Measurements from ENCODE around the gene ZNF337. TPM values are rescaled to one million over a fixed set of nuclear protein-coding genes. Genes with fewer than 3 reads are reported as not detected.

Gene ZNF337
- total RNA-seq (10 to 100 TPM; 18.7 to 39.8 (median 21.2) TPM), polyA plus RNA-seq (10 to 100 TPM in 1 of 2 donors, 1 to 10 TPM in 1; 9.2 to 22.1 TPM), total RNA-seq (49.5 reads per million, percentile 71 among the genes with 10 or more reads in this experiment)

- peaks cover 19 to 58% (median 57%) of the 10 kb centered on the region in 7 donors for H3K4me1 Mint-ChIP-seq
Observed at GRCh38 chr20:25696371-25697131, at the start of gene ZNF337. TSS of gene ZNF337 (minus strand) at chr20:25696853. CDS start at chr20:25686417, 10,436 bp downstream.

GRCh38 chr20:25745738-25746137 is 49.1 kb upstream of the ZNF337 start:
- DNase-seq, result no peak
- Mint-ChIP-seq H3K4me3 (no peak overlapping the region), H3K36me3 (peaks cover 0 to 5% (median 0%) of the 10 kb centered on the region in 5 donors), H3K27me3 (no peaks in the 10 kb centered on the region), H3K27ac (no peak overlapping the region), H3K4me1 (peaks cover 0 to 7% (median 3%) of the 10 kb centered on the region in 7 donors), H3K9me3 (no peaks in the 10 kb centered on the region)
- Histone ChIP-seq H3K4me3 (ENCODE audit: low read length) (no peak overlapping the region), H3K36me3 (ENCODE audit: control insufficient read depth in 2 of 3, insufficient read depth in 3 of 3, low read length in 3 of 3) (no peaks in the 10 kb centered on the region), H3K27ac (ENCODE audit: low read depth, low read length) (no peak overlapping the region), H3K9me3 (ENCODE audit: control insufficient read depth in 2 of 3, low read length in 3 of 3) (no peaks in the 10 kb centered on the region), H3K4me1 (ENCODE audit: control insufficient read depth in 2 of 2, insufficient read depth in 2 of 2, low read length in 2 of 2) (no peaks in the 10 kb centered on the region), H3K27me3 (ENCODE audit: control insufficient read depth in 2 of 2, insufficient read depth in 2 of 2, low read length in 2 of 2) (no peaks in the 10 kb centered on the region)
- intact Hi-C loops (cut with micrococcal nuclease), result no loop called here
- no peak for ATAC-seq
- ChIA-PET POLR2A (interaction anchor here (0.7 kb wide), 1 partner anchor 103 kb away, joined by 4 read pairs; no protein-coding TSS in a partner anchor), CTCF (no interaction called here)

More at GRCh38 chr20:25696371-25697131, at the start of gene ZNF337:
- H3K9me3 Mint-ChIP-seq, result peaks cover 0 to 22% (median 13%) of the 10 kb centered on the region in 11 donors
- intact Hi-C loops (cut with micrococcal nuclease), result loop anchor here (1.0 to 5.0 kb wide), 15 partner anchors 10 to 1669 kb away; partner anchors contain the start of genes ABHD12 (in 2 of the 2), NANP (in 2 of the 2), PYGB (in 2 of the 2) and ACSS1 (in 1 of the 2)
- peaks cover 0 to 6% (median 0%) of the 10 kb centered on the region in 3 experiments for H3K36me3 ChIP-seq (ENCODE audit: control insufficient read depth in 2 of 3, insufficient read depth in 3 of 3, low read length in 3 of 3)
- H3K27ac ChIP-seq (ENCODE audit: low read depth, low read length), result peak within 1 kb of the TSS; percentile 85
- H3K36me3 Mint-ChIP-seq, result peaks cover 5 to 29% (median 14%) of the 10 kb centered on the region in 5 donors
- DNase-seq, result peak; percentile 84 to 94 (median 89)
- H3K4me3 ChIP-seq (ENCODE audit: low read length), result peak within 1 kb of the TSS; percentile 85
- H3K27ac Mint-ChIP-seq, result peak within 1 kb of the TSS; percentile 84 to 96 (median 93)
- ChIA-PET POLR2A (interaction anchor here (1.2 to 1.3 kb wide), 2 partner anchors 11 to 22 kb away, joined by 3 read pairs; no protein-coding TSS in a partner anchor), CTCF (no interaction called here)
- H3K27me3 ChIP-seq (ENCODE audit: control insufficient read depth in 2 of 2, insufficient read depth in 2 of 2, low read length in 2 of 2), result no peaks in the 10 kb centered on the region
- H3K4me3 Mint-ChIP-seq, result peak within 1 kb of the TSS; percentile 94 to 97 (median 96)
- peaks cover 5 to 9% of the 10 kb centered on the region in 2 donors for H3K4me1 ChIP-seq (ENCODE audit: control insufficient read depth in 2 of 2, insufficient read depth in 2 of 2, low read length in 2 of 2)
- ATAC-seq, result peak; percentile 100
- peaks cover 0 to 5% (median 0%) of the 10 kb centered on the region in 5 donors for H3K27me3 Mint-ChIP-seq
- no peaks in the 10 kb centered on the region for H3K9me3 ChIP-seq (ENCODE audit: control insufficient read depth in 2 of 3, low read length in 3 of 3)

- ATAC-seq, result no peak
- Histone ChIP-seq H3K27ac (ENCODE audit: low read depth, low read length) (no peak overlapping the region), H3K4me3 (ENCODE audit: low read length) (no peak overlapping the region), H3K36me3 (ENCODE audit: control insufficient read depth in 2 of 3, insufficient read depth in 3 of 3, low read length in 3 of 3) (no peaks in the 10 kb centered on the region), H3K27me3 (ENCODE audit: control insufficient read depth in 2 of 2, insufficient read depth in 2 of 2, low read length in 2 of 2) (no peaks in the 10 kb centered on the region), H3K4me1 (ENCODE audit: control insufficient read depth in 2 of 2, insufficient read depth in 2 of 2, low read length in 2 of 2) (peaks cover 2 to 4% of the 10 kb centered on the region in 2 donors), H3K9me3 (ENCODE audit: control insufficient read depth in 2 of 3, low read length in 3 of 3) (no peaks in the 10 kb centered on the region)
- Mint-ChIP-seq H3K27ac (no peak overlapping the region), H3K4me3 (no peak overlapping the region), H3K9me3 (no peaks in the 10 kb centered on the region), H3K4me1 (peaks cover 2 to 9% (median 4%) of the 10 kb centered on the region in 7 donors), H3K27me3 (no peaks in the 10 kb centered on the region), H3K36me3 (peaks cover 0 to 5% (median 0%) of the 10 kb centered on the region in 5 donors)
- DNase-seq, result no peak
- ChIA-PET CTCF (no interaction called here), POLR2A (interaction anchor here (0.7 kb wide), 1 partner anchor 102 kb away, joined by 4 read pairs; no protein-coding TSS in a partner anchor)
- intact Hi-C loops (cut with micrococcal nuclease), result no loop called here
Observed at GRCh38 chr20:25745100-25745499, 48.4 kb upstream of the ZNF337 start.

- Histone ChIP-seq H3K9me3 (ENCODE audit: control insufficient read depth in 2 of 3, low read length in 3 of 3) (no peaks in the 10 kb centered on the region), H3K4me3 (ENCODE audit: low read length) (no peak overlapping the region), H3K4me1 (ENCODE audit: control insufficient read depth in 2 of 2, insufficient read depth in 2 of 2, low read length in 2 of 2) (peaks cover 10 to 12% of the 10 kb centered on the region in 2 donors), H3K27ac (ENCODE audit: low read depth, low read length) (no peak overlapping the region), H3K36me3 (ENCODE audit: control insufficient read depth in 2 of 3, insufficient read depth in 3 of 3, low read length in 3 of 3) (no peaks in the 10 kb centered on the region), H3K27me3 (ENCODE audit: control insufficient read depth in 2 of 2, insufficient read depth in 2 of 2, low read length in 2 of 2) (no peaks in the 10 kb centered on the region)
- intact Hi-C loops (cut with micrococcal nuclease), result no loop called here
- H3K4me3 Mint-ChIP-seq, result no peak overlapping the region
- H3K9me3 Mint-ChIP-seq, result peaks cover 0 to 2% (median 0%) of the 10 kb centered on the region in 11 donors
- ATAC-seq (no peak), DNase-seq (no peak)
- no peak overlapping the region for H3K27ac Mint-ChIP-seq
- peaks cover 10 to 13% (median 12%) of the 10 kb centered on the region in 7 donors for H3K4me1 Mint-ChIP-seq
- H3K36me3 Mint-ChIP-seq, result peaks cover 0 to 5% (median 0%) of the 10 kb centered on the region in 5 donors
- CTCF ChIA-PET, result interaction anchor here (1.1 kb wide), 1 partner anchor 11 kb away, joined by 3 read pairs; no protein-coding TSS in a partner anchor
- POLR2A ChIA-PET, result no interaction called here
- no peaks in the 10 kb centered on the region for H3K27me3 Mint-ChIP-seq
Observed at GRCh38 chr20:25744261-25744660, 47.6 kb upstream of the ZNF337 start.

- intact Hi-C loops (cut with micrococcal nuclease), result no loop called here
- no peaks in the 10 kb centered on the region for H3K27me3 ChIP-seq (ENCODE audit: control insufficient read depth in 2 of 2, insufficient read depth in 2 of 2, low read length in 2 of 2)
- ATAC-seq, result no peak
Observed at GRCh38 chr20:25741088-25741487, 44.4 kb upstream of the ZNF337 start.

GRCh38 chr20:25739615-25740320 is 43.1 kb upstream of the ZNF337 start:
- H3K4me1 ChIP-seq (ENCODE audit: control insufficient read depth in 2 of 2, insufficient read depth in 2 of 2, low read length in 2 of 2), result peaks cover 10 to 12% of the 10 kb centered on the region in 2 donors
- intact Hi-C loops (cut with micrococcal nuclease), result no loop called here
- ChIA-PET POLR2A (no interaction called here), CTCF (no interaction called here)
- Mint-ChIP-seq H3K4me3 (peak overlapping the region in 5 of 10 donors; percentile 1 to 50 (median 43)), H3K36me3 (peaks cover 0 to 5% (median 3%) of the 10 kb centered on the region in 5 donors), H3K4me1 (peaks cover 10 to 17% (median 16%) of the 10 kb centered on the region in 7 donors), H3K27ac (peak overlapping the region in 8 of 9 donors; percentile 3 to 52 (median 25)), H3K27me3 (no peaks in the 10 kb centered on the region), H3K9me3 (peaks cover 0 to 2% (median 0%) of the 10 kb centered on the region in 11 donors)
- H3K36me3 ChIP-seq (ENCODE audit: control insufficient read depth in 2 of 3, insufficient read depth in 3 of 3, low read length in 3 of 3), result no peaks in the 10 kb centered on the region
- H3K27me3 ChIP-seq (ENCODE audit: control insufficient read depth in 2 of 2, insufficient read depth in 2 of 2, low read length in 2 of 2), result no peaks in the 10 kb centered on the region
- DNase-seq (peak in 4 of 9 donors; percentile 18 to 31 (median 21)), ATAC-seq (peak; percentile 78)
- H3K4me3 ChIP-seq (ENCODE audit: low read length), result no peak overlapping the region
- H3K9me3 ChIP-seq (ENCODE audit: control insufficient read depth in 2 of 3, low read length in 3 of 3), result no peaks in the 10 kb centered on the region
- no peak overlapping the region for H3K27ac ChIP-seq (ENCODE audit: low read depth, low read length)

More at GRCh38 chr20:25741088-25741487, 44.4 kb upstream of the ZNF337 start:
- Histone ChIP-seq H3K4me1 (ENCODE audit: control insufficient read depth in 2 of 2, insufficient read depth in 2 of 2, low read length in 2 of 2) (peaks cover 10 to 12% of the 10 kb centered on the region in 2 donors), H3K36me3 (ENCODE audit: control insufficient read depth in 2 of 3, insufficient read depth in 3 of 3, low read length in 3 of 3) (no peaks in the 10 kb centered on the region), H3K27ac (ENCODE audit: low read depth, low read length) (no peak overlapping the region), H3K4me3 (ENCODE audit: low read length) (no peak overlapping the region), H3K9me3 (ENCODE audit: control insufficient read depth in 2 of 3, low read length in 3 of 3) (no peaks in the 10 kb centered on the region)
- POLR2A ChIA-PET, result no interaction called here
- no peak for DNase-seq
- Mint-ChIP-seq H3K4me1 (peaks cover 10 to 17% (median 16%) of the 10 kb centered on the region in 7 donors), H3K9me3 (peaks cover 0 to 2% (median 0%) of the 10 kb centered on the region in 11 donors), H3K4me3 (no peak overlapping the region), H3K36me3 (peaks cover 0 to 5% (median under 1%) of the 10 kb centered on the region in 5 donors), H3K27me3 (no peaks in the 10 kb centered on the region), H3K27ac (no peak overlapping the region)
- CTCF ChIA-PET, result no interaction called here
